Islet of Langerhans (tissue), 1 donor: ENCODE measurements around the gene LRMDA.

ENCODE experiments used
- FAIRE-seq: peaks from one replicate; lab custom pipeline; 2011; peaks lifted over from hg19 to GRCh38; lab: Jason Lieb, UNC

Gene LRMDA

DNA sequence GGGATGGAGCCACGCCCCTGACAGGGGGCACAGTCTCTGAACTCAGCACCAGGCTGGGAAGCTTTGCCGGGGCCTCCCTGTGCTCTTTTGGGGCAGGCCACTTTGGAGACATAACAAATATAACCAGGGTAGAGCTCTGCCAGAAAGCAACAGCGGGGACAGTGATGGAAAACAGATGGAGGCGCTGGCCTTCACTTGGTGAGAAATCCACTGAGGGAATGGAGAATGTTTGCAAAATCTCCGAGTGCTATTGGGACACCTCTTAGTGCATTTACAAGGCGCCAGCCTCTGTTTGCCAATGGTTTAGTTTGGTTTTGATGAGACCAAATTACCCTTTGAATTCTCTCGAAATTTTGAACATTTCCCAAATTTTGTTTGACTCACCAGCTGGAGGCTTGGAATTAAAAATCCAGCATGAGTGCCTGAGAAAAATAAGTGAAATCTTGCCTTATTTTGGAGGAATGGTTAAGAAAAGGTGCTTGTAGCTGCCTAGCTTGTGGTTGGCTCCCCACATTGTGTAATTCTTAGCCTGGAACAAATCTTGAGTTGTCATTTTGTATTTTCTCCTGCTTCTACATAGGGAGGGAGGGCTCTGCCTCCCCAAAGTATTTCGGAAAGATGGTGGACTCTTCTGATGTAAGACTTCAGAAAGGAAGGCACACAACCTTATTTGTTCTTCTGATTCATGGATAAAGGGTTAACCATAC, 980.5 kb downstream of the LRMDA start:
- no peak for FAIRE-seq

DNA sequence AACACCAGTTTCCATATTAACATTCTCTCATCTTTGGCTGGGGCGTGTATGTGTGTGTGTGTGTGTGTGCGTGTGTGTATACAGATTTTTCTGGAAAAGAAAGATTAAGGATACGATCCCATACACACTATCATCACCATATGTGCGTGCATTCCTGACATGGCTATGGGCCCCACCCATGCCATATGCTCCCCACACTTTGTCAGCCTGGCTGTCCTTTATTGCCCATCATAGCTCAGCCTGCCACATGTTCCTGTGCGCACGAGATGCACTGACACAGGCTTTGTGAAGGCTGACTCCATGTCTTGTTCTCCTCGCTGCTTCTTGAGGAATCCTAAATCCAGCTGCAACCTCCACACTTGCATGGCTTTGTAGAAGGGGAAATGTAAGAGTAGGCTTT, 984.1 kb downstream of the LRMDA start:
- FAIRE-seq, result no peak

DNA sequence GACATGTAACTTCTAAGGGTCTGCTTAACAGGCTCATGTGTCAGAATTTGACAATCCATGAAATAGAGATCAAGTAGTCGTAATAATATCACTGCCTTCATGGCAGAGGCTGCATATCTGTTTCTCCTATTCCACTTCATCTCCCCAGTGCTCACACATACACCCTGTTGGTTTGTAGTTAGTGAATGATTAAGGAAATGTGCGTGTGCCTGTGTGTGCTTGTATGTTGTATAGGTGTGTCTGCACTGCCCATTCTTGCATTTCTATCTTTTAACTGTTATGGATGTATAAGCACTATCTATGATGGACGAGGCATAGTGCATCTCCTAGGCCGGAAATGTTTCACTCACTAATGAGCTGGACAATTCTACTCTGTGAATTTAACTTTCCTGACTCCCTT, 985.2 kb downstream of the LRMDA start:
- no peak for FAIRE-seq

DNA sequence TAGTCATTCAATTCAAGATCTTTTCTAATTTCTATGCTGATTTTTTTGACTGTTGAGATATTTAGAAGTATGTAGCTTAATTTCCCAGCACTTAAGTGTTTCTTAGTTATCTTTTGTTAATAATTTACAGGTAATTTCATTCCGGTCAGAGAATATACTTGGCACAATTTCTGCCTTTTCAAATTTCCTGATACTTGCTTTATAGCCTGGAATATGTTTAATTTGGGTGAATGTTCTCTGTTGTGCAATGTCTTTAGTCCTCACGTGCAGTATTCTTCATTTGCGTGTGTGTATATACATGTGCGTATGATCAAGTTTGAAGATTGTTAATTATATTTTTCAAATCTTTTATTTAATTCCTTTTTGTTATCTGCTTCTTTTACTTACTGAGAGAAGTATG, 989.3 kb downstream of the LRMDA start:
- FAIRE-seq, result peak; percentile 99

DNA sequence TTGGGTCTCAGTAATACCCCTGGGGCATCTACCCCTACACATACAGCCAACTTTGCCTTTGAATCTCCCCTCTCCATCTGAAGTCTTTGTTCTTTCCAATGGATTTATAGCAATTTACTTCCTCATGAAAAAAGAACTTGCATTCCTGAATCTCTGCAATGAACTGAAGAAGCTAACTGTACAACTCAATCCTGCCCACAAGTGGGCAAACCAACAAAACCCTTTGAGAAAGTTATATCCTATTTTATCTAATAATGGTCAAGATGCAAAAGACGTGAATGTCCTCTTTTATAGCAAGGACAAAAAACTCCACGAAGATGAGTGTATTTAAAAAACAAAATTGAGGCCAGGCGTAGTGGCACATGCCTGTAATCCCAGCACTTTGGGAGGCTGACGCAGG, 991.3 kb downstream of the LRMDA start:
- no peak for FAIRE-seq

DNA sequence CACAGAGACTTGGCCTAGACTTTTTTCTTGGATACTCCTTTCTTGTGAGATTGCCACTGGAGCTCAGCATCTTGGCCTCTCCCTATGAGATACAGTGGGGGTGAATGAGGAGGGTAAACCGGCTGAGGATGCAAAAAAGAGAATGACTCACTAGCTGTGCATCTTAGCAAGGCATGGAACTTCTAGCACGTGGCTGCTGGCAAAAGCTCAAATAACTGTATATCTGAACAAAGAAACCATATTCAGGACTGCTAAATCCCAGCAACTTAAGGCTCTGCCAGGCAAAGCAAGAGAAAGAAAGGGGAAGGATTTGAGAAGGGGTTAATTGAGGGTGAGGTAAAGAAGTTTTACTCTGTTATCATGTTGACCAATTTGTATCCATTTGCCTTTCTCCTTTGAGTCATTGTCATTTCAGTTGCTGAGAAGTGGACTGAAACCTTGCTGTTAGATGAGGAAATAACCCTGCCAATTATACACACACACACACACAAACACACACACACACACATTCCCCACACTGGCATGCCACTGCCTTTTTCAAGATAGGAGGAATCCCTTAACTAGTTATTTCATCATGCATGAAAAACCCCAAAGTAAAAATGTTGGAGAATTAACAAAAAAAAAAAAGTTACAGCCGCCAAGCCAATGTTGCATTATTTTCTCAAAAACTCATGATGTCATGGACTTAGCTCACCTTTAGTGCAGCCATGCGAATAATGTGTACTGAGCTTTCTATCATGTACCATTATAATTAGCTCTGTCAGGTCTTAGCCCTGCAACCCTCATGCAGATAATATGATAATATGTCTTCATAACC, 997.3 kb downstream of the LRMDA start:
- peak; percentile 78 for FAIRE-seq

DNA sequence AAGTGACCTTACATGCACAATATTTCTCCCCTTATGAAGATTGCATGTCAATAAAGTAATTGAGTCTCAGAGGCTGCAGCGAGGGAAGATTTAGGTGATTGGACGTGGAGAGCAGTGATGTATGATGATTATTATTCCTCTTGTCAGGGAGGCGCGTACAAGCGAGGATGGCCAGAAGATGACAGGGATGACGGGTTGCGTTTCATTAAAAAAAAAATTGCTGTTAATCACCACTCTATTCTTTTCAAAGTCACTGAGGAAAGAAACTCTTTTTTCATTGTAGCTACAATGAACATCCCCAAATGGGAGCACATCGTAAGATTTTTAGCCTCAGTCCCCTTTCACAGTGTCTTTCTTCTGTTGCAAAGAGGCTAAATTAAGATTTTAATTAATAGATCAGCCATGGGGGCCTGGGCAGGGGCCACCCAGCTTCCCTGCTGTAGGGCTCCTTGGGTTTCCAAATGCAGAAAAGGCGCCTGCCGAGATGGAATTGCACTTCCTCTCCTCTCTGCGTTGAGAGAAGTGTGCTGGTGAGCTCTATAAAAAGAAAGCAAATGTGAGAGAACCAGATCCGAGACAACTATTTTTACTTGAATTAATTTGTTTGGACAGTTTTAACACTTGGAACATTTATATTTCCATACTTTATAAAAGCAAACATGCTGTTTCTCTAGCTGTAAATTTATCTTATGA, 998.1 kb downstream of the LRMDA start:
- FAIRE-seq, result peak; percentile 92

DNA sequence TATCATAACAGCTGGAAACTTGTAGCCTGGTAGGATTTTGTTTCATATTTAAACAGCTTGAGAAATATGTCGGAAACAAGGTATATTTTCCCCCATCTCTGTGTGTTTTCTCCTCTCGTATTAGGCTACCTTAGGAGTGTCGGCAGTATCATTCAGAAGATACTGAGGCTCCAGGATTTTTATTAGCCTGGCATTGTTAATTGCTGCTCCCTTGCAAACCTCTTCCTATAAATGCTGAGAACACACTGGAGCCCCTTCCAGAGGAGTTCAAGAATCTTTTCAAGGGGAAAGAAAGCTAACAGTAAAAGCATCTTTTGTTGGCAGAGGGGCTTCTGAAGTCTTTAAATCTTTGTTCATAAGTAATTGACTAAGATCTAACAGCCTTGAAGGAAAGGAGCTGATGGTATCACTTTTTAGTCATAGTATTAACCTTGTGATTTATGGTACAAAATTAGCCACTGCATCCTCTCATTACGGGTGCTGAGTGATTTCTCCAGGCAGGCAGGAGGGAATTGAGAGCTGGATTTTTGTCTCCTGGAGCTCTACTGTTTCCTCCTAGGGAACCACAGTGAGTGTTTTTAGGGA, 998.7 kb downstream of the LRMDA start:
- no peak for FAIRE-seq

DNA sequence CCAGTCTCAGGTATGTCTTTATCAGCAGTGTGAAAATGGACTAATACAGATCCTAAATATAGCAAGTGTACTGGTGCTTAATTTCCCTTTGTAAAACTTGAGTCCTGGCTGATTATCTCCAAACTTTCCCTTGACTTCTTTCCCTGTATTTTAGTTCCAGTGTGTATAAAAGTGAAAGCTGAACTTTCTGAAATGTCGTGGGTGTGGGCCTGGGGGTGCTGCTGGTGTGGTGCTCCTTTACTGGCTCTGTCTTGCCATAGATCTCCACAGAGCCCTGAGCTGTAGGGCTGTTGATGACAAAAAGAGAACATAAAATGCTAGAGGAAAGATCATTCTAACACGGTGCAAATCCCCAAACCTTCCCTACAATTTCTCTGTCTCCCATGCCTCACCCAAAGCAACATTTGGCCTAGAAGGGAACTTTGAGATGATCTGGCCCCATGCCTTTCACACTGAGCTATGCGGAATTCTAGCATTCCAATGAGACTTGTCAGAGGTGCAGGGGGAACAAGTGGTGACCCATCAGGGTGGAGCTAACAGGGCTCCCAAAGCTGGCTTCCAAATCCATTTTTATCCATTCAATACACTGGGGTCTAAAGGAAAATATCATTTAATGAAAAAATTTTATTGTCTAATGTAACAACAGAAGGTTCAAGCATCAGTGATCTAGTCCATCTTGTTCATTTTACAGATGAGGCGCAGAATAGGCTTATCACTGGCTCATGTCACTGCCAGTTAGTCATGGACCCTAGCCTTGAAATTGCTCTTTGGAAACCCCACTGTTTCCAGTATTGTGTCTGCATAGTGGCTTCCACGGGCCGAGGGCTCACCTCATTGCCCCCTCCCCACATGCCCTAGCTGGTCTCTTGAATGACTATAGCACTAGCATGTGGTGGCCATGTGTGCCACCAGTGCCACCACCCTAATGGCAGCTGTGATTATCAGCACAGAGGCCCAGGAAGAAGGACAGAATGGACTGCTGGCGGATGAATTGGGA, 1000.9 kb downstream of the LRMDA start:
- FAIRE-seq, result no peak

DNA sequence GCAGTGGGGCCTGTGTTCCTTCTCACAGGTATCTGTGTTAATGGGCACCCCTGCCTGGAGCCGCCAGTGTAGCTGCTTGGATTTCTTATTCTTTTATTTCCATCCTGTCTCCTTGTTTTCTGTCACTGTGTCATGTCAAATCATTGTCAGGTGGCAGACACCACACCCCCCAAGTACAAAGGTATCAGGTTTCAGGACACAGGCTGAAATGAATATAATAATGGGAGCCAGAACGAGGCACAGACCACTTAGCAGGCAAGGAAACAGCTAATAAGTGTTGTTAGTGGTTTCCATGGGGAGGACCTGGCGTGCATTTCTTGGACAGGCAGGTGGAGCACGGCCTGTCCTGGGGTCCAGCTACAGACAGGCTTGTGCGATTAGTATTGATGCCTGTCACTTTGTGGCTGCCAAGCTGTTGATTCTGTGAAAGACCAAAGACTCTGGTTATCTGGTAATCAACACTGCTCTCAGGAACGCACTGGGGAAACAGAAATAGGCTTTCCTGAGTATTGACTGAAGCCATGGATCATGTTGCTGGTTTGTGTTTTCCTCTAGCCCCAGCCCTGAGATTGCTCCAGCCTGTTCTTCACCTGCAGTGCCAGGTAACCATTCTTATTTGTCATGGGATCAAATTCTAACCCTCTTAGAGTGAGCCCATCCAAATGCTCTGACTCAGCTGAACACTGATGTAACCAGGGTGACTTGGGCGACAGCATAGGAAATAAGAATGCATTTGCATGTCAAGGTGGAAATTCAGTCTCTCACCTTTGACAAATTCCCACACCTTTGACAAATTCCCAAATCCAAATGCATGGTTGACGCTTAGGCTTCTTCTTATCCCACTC, 1002.0 kb downstream of the LRMDA start:
- FAIRE-seq, result peak; percentile 96

DNA sequence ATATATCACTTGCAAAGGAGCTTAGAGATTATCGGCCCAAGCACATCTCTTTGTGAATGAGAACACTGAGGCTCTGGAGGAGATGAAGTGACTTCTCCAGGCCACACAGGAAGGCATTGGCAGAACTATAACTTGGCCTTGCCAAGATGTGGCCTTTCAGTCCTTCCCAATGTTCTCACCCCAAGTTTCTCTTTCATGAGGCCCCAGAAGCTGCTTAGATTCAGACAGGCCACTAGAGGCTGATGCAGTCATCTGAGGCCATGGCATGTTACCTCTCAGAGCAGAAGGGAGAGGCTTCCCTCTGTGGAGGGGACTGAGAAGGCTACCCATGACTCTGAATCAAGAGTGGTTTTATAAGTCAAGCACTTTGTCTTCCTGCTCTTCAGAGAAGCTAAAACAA, 1003.7 kb downstream of the LRMDA start:
- no peak for FAIRE-seq

DNA sequence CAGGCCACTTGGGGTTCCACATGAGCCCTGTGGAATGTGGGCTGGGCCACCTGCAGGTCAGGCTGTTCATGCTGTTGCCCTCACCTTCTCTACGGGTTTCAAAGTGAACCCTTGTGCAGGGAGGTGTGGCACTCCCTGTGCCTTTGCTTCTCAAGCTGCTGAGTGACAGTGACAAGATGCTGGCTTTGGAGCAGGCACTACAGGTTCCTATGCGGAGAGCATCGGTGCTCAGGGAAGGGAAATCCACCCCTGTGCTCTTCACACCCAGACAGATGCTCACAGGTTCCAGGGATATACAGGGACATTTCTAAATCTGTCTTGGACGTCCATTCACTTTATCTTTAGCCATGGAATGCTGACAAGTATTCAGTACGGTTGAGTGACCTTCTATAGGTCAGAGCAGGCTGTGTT, 1005.0 kb downstream of the LRMDA start:
- no peak for FAIRE-seq

DNA sequence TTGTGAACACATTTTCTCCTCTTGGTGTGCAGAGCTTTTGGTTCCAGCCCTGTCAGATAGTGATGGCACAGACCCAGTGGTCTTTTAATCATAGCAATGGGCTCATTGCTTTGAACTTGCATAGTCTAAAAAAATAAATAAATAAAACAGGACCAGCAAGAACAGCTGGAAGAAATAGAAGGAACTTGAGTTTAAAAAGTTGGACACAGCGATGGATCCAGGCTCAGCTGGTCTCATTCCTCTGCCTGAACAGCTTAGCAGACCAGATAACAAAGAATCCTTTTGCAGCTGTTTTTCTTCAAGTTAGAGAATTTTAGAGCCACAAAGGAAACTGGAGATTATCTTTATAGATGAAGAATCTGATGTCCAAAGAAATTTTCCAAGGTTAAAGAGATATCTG, 1005.6 kb downstream of the LRMDA start:
- no peak for FAIRE-seq

DNA sequence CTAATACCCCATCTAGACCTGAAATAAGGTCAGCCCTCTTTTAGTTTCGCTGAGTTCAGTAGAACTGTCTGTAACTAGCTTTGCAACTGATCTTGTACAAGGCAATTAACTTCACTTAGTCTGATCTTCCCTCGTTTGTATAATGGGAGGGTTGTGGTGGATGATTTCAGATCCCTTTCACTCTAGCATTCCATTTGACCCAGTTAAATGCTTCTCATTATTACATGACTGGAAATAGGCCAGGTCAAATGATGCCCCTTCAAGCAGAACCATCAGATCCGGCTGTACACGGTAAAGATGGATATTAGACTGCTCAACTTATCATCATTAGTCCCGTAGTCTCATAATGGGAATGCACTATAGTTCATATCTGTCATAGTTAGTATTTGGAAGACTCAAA, 1009.0 kb downstream of the LRMDA start:
- FAIRE-seq, result no peak

DNA sequence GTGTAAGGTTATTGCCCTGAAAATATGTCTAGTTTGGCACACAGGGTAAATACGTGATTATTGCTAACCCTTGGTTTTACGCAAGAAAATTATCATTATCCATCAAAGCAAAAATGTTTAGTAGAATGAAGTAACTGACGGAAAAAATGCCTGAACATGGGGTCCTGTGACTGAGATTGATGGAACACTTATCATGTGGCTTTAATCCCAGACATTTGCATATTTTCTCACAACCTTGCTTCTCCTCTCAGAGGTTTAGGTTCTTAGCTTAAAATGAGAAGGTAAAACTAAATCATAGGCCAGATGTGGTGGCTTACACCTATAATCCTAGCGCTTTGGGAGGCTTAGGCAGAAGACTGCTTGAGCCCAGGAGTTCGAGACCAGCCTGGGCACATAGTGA, 1010.7 kb downstream of the LRMDA start:
- no peak for FAIRE-seq

DNA sequence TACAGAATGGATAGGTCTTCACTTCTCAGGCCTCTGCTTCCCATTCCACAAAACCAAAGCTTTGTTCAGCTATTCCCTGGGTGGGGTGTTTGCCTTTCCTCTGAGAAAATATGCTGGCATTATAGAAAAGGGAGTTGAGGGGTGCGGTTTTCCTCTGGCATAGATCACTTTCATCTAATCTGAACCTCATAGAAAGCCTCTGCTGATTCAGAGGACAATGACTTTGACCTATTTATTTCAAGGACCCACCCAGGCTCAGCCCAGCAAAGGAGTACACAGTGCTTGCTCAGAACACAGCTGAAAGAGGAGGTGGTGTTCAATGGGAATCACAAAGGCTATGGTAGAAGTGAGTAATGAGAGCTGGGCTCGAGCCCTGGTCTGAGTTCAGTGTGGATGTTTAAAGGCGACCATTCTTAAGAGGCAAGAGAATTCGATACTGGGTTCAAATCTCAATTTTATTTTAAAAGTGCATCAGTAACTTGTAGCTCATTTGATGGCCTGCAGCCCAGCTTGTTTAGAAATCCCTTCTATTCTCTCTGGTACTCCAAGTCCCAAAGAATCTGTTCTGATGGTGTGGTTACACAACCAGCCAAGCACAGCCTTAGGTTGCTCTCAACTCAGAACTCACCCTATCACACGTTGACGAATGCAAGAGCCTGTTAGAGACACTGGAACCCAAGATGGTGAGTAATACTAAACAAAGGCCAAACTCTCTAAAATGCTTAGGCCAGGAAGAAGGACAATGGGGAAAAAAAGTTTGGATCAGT, 1012.8 kb downstream of the LRMDA start:
- no peak for FAIRE-seq

DNA sequence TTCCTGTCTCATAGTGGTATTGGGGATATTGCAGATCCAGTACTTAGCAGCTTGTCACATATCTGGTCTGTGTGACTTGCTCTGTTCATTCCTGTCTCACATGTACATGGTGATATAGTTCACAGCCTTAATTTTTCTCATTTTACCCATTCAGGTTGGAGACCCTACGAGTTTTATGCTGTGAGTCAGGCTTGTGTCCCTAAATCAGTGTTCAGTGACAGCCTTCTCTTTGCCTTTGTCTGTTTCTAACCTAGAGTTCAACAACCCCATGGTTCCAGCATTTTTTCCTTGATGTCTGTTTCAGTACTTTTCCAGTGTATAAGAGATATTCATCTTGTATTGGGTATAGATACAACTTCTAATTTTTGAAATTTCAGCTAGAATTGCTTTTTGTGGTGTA, 1016.2 kb downstream of the LRMDA start:
- no peak for FAIRE-seq

DNA sequence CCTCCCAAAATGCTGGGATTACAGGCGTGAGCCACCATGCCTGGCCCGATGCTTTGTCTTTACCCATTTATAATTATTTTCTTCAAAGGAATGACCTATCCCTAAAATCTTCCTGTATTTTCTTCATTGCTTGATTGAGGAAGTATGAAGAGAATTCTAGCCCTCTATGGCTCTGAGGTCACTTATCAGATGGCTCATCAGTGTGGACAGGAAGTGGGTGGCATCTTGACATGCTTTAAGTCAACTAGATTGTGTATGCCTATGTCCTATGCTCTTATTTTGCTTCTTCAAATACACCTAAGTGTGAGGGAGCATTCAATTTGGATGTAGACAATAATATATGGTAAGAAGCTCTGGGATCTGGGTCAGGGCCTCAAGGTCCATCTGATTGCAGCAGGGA, 1020.5 kb downstream of the LRMDA start:
- no peak for FAIRE-seq

DNA sequence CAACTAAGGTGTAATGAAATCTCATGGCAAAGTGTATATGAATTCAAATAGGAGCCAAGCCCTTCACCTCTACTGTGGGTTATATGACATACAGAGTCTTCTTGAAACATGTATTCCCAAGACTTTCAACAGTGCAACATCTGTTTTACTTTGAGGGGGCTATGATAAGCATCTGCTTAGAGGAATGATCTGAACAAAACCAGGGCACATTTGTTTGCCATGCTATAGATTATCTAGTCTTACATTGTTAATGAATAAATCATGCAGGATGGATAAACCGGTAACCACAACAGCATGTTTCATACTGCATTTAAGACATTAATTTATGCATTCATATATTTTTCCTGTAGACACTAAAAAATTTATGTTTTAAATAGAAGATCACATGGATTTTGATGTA, 1021.9 kb downstream of the LRMDA start:
- no peak for FAIRE-seq

DNA sequence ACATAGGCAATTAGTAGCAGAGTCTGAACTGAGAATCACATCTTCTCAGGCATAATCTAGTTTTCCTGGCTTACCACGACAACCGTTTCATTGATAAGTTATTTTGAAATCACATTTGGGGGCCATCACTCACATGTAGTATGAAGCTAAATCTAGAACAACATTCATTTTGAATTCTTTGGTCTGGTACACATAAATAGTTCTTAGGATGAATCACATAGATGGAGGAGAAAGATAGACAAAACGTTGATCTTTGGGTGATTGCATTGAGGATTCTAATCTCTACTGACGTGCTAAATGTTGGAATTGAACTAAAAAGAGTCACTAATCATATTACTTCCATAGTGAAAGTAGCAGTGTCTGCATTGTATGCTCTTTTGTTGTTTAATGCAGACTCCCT, 1022.6 kb downstream of the LRMDA start:
- no peak for FAIRE-seq
